Measurements from ENCODE around the gene SPATA20.
A peak's percentile ranks its signal among the peaks of the same experiment; 100 is the strongest.

SPATA20 gene

GRCh38 chr17:50602836-50603235 is 55.9 kb downstream of the SPATA20 start:
- DNase-seq (ENCODE audit: low spot score), result no peak

GRCh38 chr17:50603340-50603739 is 56.4 kb downstream of the SPATA20 start:
- no peak for DNase-seq (ENCODE audit: low spot score)

- DNase-seq (ENCODE audit: low spot score), result peak; percentile 5
Measured at GRCh38 chr17:50604513-50604912, 57.5 kb downstream of the SPATA20 start.

GRCh38 chr17:50605429-50605828 is 58.5 kb downstream of the SPATA20 start:
- no peak for DNase-seq (ENCODE audit: low spot score)
